ENCODE measurements around the gene MAST4. TPM values are rescaled to one million over a fixed set of nuclear protein-coding genes. Genes with fewer than 3 reads are reported as not detected.

The MAST4 gene
- total and polyA plus RNA-seq, 2 of the 8 experiments (the other 6 are each of a cell fraction or from before 2014, with no cell fraction given) = 1.5 to 2.6 TPM

DNA sequence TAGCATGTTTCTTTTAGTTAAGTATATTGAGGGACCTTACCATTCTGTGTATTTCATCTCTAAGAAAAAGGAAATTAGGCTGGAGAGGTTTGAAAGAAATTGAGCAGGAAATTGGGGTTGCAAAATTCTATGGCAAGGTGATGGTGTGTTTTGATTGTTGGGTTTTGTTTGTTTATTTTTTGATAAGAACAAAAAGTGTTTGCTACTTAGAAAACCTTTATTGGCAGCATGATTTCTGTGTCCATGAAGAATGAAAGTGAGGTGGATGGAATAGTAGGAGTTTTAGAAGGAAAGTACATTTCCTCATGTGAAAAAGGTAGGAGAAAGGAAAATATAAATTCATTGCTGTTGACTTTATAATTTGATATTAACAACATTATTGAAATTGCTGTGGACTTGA lies 433.3 kb downstream of the MAST4 start:
- TF ChIP-seq KDM5A (IDR thresholded peaks at IDR 0.05; ENCODE audit: low read length) (no peak), TCF12 (IDR thresholded peaks at IDR 0.05; ENCODE audit: low read depth, low read length) (no peak), SRF (IDR thresholded peaks at IDR 0.05; ENCODE audit: low read depth, low read length) (no peak), CTBP2 (IDR thresholded peaks at IDR 0.05; ENCODE audit: borderline replicate concordance, insufficient read depth, insufficient read length, low read length) (no peak), CBX8 (IDR thresholded peaks at IDR 0.05; ENCODE audit: borderline replicate concordance, low read depth, low read length) (no peak), SIRT6 (IDR thresholded peaks at IDR 0.05; ENCODE audit: low read length) (no peak), MAFK (IDR thresholded peaks at IDR 0.05; ENCODE audit: low read depth, low read length) (no peak), ASH2L (IDR thresholded peaks at IDR 0.05; ENCODE audit: low read length) (no peak), ATF3 (IDR thresholded peaks at IDR 0.05; ENCODE audit: insufficient read depth, low read depth, low read length) (no peak), RXRA (IDR thresholded peaks at IDR 0.05; ENCODE audit: insufficient read depth, low read depth, low read length) (no peak)
- no peaks in the 10 kb centered on the region for H3K23me2 ChIP-seq (ENCODE audit: low read depth, low read length)
- no peak overlapping the region for H3K56ac ChIP-seq (replicated peaks; ENCODE audit: insufficient read length, low read depth, low read length)
- no peaks in the 10 kb centered on the region for H3K36me3 ChIP-seq (ENCODE audit: control insufficient read depth in 2 of 4, insufficient read depth in 4 of 4, low read length in 3 of 4)
- H3K27ac ChIP-seq (ENCODE audit: low read depth, low read length) = no peak overlapping the region
- H4K5ac ChIP-seq (ENCODE audit: insufficient read length, low read depth, low read length) = no peak overlapping the region
- no peaks in the 10 kb centered on the region for H3K79me1 ChIP-seq (ENCODE audit: low read depth, low read length)
- H2BK120ac ChIP-seq (replicated peaks; ENCODE audit: low read depth, low read length) = no peak overlapping the region
- H3K9ac ChIP-seq (replicated peaks in 1 of 4; ENCODE audit: extremely low read depth in 1 of 4, low read depth in 3 of 4, low read length in 3 of 4) = no peak overlapping the region
- peaks cover 0 to 6% (median 0%) of the 10 kb centered on the region in 4 experiments; a peak in 3 of 7 replicates for H3K4me1 ChIP-seq (replicated peaks in 1 of 4; ENCODE audit: control insufficient read depth in 3 of 4, insufficient read depth in 4 of 4, low read length in 3 of 4)
- no peak overlapping the region for H2AK5ac ChIP-seq (ENCODE audit: low read depth, low read length)
- no peak overlapping the region for H3K14ac ChIP-seq (ENCODE audit: insufficient read length)
- CTCF ChIA-PET (ENCODE audit: partially characterized antibody) = no interaction called here
- no peak overlapping the region for H2BK20ac ChIP-seq (ENCODE audit: low read length)
- H2AFZ ChIP-seq (ENCODE audit: low read length) = no peak overlapping the region
- H3K23ac ChIP-seq (ENCODE audit: insufficient read length) = no peak overlapping the region
- no peak overlapping the region for H4K8ac ChIP-seq (ENCODE audit: extremely low read depth, insufficient read depth, low read length)
- H3K4ac ChIP-seq (replicated peaks; ENCODE audit: insufficient read length, low read depth, low read length) = no peak overlapping the region
- H3K18ac ChIP-seq (ENCODE audit: extremely low read depth, low read length) = no peak overlapping the region
- POLR2A ChIA-PET (ENCODE audit: partially characterized antibody) = no interaction called here
- no peak for FAIRE-seq
- no peak overlapping the region for H2BK12ac ChIP-seq (ENCODE audit: low read depth, low read length)
- no peak overlapping the region for H2BK5ac ChIP-seq (ENCODE audit: low read depth, low read length)
- H3K79me2 ChIP-seq (ENCODE audit: control insufficient read depth in 1 of 2, insufficient read depth in 2 of 2, low read length in 2 of 2) = no peaks in the 10 kb centered on the region
- H4K20me1 ChIP-seq (replicated peaks in 1 of 2; ENCODE audit: control insufficient read depth in 1 of 2, insufficient read depth in 2 of 2, low read length in 2 of 2) = peaks cover 0 to 2% of the 10 kb centered on the region in 2 experiments
- H2BK15ac ChIP-seq (ENCODE audit: low read length) = no peak overlapping the region
- DNase-seq (ENCODE audit: low read depth in 1 of 2, low spot score in 2 of 2) = no peak
- H3K9me3 ChIP-seq (ENCODE audit: insufficient read depth in 2 of 2, low read depth in 1 of 2, low read length in 1 of 2) = no peaks in the 10 kb centered on the region
- H4K91ac ChIP-seq (replicated peaks; ENCODE audit: insufficient read length, low read length) = no peak overlapping the region
- H3K4me3 ChIP-seq (ENCODE audit: extremely low read depth in 1 of 4, insufficient read depth in 2 of 4, low read depth in 3 of 4, low read length in 4 of 4) = no peak overlapping the region
- peaks cover 0 to 1% (median 0%) of the 10 kb centered on the region in 4 experiments; a peak in 1 of 7 replicates for H3K27me3 ChIP-seq (replicated peaks in 1 of 4; ENCODE audit: control insufficient read depth in 3 of 4, extremely low read depth in 1 of 4, insufficient read depth in 3 of 4, low read length in 3 of 4)
- no peak overlapping the region for H3K4me2 ChIP-seq (ENCODE audit: insufficient read depth in 1 of 2, low read depth in 2 of 2, low read length in 2 of 2)

Data from H1 (cell line).